HCEC 1CT (cell line): ENCODE results near the gene RBM12.

Experiments used
- DNase-seq: peaks from one replicate; pipeline ENCODE4 v3.0.0-alpha.2; 2017

The RBM12 gene

GRCh38 chr20:35619196-35620095 is 45.3 kb downstream of the RBM12 start:
- peak; percentile 85 for DNase-seq

- DNase-seq = peak; percentile 18
Observed at GRCh38 chr20:35618263-35619131, 46.2 kb downstream of the RBM12 start.

DNA sequence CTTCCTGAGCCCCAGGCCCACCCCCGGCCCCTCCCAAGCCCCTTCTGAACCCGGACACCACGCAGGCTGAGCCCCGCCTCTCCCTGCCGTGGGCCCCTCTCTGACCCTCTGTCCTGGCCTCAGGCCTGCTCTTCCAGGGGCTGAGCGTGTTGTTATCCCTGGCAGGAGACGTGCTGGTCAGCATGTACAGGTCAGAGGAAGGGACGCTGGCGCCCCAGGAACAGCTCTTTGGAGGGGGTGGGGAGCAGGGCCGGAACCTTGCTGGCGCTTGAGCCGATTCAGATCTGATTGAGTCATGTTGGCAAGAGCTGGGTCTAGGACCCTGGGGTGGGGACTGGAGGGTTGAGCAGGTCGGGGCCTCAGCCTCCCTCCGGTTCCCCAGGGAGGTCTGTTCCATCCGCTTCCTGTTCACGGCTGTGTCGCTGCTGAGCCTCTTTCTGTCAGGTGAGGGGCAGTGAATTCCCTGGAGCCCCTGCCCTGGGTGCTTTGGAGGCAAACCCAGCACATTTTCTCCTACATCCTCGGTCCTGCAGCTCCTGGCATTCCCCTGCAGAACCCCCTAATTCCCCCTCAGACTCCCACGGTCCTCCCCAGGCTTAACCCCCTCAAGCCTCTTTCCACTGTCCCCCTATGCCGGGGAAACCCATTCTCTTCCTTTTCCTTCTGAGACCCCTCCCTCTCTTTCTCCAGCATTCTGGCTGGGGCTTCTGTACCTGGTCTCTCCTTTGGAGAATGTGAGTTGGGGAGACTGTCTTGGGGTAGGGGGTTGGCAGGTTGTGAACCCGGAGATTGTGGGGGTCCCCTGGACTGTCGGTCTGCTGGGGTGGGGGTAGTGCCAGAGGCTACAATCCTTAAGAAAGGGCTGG is 47.1 kb downstream of the RBM12 start:
- DNase-seq = peak; percentile 82

GRCh38 chr20:35616465-35617396 is 48.0 kb downstream of the RBM12 start:
- peak; percentile 99 for DNase-seq

DNA sequence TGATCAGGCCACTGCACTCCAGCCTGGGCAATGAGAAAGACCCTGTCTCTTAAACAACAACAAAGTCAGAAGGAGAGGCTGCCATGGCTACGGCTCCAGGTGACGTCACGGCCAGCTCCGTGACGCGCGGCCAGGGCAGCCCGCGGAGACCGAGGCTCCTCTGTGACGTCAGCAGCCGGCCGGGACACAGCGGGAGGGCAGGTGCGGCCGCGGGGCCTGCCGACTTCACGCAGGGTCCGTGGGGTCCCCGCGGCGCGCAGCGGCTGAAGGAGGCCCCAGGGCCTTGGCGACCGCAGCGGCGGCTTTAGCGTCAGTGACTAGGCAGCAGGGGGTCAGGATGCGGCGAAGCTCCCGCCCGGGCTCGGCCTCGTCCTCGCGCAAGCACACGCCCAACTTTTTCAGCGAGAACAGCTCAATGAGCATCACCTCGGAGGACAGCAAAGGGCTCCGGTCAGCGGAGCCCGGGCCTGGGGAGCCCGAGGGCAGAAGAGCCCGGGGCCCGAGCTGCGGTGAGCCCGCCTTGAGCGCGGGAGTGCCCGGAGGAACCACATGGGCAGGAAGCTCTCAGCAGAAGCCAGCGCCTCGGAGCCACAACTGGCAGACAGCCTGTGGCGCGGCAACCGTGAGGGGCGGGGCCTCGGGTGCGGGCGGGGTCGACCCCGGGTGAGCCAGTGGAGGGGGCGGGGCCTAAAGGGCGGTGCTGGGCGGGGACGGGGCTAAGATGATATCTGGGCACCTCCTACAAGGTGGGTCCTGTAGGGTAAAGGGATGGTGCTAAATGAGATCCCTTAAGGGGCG is 48.8 kb downstream of the RBM12 start, which contains the start of gene SPAG4:
Gene SPAG4 (plus strand): TSS at position 163 of the 798 bp plus-strand sequence. CDS start 175 bp downstream, at position 338.
- peak; percentile 27 for DNase-seq

GRCh38 chr20:35611482-35611881 is 53.2 kb downstream of the RBM12 start:
- DNase-seq = no peak

GRCh38 chr20:35610833-35611427 is 53.8 kb downstream of the RBM12 start:
- no peak for DNase-seq

DNA sequence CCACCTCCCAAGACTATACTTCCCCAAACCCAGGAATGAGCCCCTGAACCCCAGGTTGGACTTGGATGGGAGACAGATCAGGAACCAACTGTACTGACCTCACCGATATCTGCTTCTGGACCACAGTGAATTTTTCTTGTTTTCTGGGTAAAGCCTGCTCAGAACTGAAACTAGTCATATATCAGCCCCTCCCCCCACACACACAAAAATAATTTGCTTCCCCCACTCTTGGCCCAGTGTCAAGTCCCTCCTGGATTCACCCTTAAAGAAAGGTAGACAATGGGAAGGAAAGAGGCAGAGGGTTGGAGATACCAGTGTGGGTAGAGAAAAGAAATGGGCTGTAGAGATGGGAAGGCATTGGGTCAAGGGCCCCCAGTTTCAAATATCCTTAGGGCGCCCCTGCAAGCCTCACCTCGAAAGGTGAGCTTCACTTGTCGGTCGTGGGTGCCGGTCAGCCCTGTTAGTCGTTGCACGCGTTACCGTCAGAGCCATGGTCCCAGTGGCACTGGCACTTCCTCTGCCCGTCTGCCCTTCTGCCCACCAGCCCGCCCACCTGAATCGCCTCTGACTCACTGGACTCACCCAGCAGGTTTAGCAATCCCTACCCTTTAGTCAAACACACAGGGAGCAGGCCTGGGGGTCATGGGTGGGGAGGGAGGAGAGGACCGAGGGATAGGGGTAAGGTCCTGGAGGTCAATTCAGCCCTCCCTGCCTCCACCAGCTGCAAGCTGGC is 57.5 kb downstream of the RBM12 start:
- no peak for DNase-seq

GRCh38 chr20:35606127-35606526 is 58.6 kb downstream of the RBM12 start:
- DNase-seq = no peak

GRCh38 chr20:35604449-35604747 is 60.3 kb downstream of the RBM12 start:
- no peak for DNase-seq

DNA sequence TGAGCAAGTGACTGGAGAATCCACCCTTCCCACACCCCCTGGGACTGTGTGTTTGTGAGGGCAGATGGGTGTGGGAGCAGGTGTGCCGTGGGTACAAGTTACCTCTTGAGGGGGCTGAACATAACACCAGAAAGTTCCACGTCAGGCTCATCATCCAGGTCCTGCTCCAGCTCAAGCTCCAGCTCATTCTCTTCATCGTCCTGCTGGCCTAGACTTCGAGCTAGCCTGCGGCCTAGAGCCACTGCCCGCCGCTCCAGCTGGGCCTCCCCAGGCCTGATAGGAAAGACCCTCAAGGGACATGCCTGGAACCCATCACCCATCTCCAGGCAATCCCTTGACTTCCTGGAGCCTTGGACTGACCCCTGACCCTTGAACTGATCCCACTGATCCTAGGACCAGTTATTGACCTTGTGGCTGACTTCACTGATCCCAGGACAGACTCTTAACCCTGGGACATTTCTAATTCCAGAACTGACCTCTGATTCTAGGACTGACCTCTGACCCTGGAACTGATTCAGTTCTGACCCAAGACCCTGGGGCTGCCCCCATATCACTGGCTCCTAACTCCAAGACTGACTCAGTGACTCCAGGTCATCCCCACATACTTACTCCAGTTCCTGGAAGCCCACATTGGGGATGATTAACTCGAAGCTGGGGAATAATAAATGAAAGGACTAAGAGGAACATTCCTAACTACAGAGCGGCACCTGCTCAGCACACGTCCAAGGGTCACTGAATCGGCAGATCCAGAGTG is 60.8 kb downstream of the RBM12 start:
- no peak for DNase-seq

GRCh38 chr20:35602851-35603495 is 61.7 kb downstream of the RBM12 start:
- no peak for DNase-seq

DNA sequence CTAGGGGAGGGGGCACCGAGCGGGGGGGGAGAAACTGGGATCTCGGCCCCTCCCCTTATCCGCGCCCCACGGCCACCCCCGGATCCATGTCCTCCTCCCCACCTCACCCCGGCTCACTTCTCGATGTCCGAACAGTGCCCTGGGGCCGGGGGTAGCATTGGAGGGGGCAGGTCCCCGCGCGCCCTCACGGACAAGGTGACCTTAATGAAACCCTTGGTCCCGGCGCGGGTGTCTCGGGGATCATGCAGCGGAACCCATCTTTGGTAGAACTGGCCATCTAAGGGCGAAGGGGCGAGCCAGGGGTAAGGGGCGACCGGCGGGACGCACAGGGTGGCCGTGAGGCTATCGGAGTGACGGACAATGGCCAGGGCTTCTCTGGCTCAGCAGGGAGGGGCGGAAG is 62.7 kb downstream of the RBM12 start:
- DNase-seq = no peak

DNA sequence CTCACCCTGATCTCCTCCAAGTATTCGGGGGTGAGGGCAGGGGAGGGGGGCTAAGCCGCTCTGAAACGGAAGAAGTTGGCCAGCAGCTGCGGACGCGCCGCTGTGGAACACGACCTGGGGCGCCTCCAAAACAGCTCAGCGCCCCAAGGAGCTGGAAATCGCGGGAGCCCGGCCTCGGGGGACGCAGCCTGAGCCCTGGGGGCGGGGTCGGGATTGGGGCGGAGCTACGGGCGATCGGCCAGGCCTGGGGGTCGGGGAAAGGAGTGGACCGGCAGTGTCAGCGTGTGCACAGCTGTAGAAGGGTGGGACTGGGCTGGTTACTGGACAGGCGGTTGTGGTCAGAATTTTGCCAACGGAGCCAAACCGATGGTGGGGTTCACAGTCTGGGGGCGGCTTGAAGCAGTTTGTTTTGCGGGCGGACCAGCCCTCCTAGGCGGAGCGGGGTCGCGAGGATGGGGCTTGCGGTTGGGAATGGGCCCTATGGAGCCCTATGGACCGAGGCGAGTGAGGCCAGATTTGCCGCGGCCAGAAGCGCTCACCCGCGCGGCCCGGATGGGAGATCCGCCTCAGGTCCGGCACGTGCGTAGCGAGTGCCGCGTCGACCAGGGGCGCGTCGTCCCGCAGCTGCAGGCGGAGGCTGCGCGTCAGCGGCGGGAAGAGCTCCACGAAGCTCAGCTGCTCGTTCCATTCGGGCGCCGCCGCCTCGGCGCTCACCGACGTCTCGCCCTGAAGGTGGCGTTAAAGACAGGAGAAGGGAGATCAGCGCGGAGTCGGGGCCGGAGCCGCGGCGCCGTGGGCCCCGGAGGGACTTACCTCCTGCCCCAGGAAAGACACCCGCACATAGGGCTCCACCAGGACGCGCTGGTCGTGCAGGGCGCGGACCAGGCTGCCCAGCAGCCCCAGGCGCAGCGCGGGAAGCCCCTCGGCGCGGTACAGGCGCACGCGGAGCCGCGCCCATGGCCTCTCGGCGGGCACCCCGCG is 63.4 kb downstream of the RBM12 start:
- peak; percentile 33 for DNase-seq

- no peak for DNase-seq
Observed at GRCh38 chr20:35600176-35600992, 64.3 kb downstream of the RBM12 start.

DNA sequence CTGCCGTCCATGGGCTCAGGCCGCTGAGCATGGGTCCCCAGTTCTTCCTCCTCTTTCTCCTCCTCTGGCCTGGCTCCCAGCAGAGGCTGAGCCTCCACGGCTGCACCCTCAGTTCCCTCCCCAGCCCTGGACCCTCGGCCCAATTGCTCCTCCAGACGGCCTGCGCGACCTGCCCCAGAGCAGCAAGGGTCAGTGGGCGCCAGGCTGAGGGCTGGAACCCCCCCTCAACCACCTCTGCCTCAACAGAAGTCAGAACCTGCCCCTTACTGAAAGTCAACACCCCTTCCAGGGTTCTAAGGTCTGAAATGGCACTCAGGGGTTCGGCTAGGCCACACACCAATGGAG is 65.0 kb downstream of the RBM12 start:
- DNase-seq = no peak
